Left lung (tissue), 10 donors: ENCODE measurements around the gene FTO. TPM values are rescaled to one million over a fixed set of nuclear protein-coding genes. Genes with fewer than 3 reads are reported as not detected.

Source experiments
- ATAC-seq: fragments of 200-7000 bp; cut with Tn5 transposase; one replicate; pipeline ENCODE4 v1.9.1; 2020; ENCODE audit warnings: moderate library complexity
- DNase-seq, 4 donors: peaks; one replicate each; pipeline ENCODE4 v3.0.0-alpha.2; 2013 to 2020
- H3K27ac ChIP-seq, 2 donors: fragments of 200-600 bp; sonication (generic) in 1 of 2; one replicate each; pipeline versions ENCODE4 v1.5.0 to v1.8.0; 2020 to 2021
- H3K27me3 ChIP-seq, 2 donors: fragments of 200-600 bp; sonication (generic) in 1 of 2; one replicate each; pipeline versions ENCODE4 v1.5.0 to v1.8.0; 2020 to 2021
- H3K36me3 ChIP-seq, 2 donors: fragments of 200-600 bp; sonication (generic) in 1 of 2; one replicate each; pipeline versions ENCODE4 v1.5.0 to v1.8.0; 2020 to 2021
- H3K4me1 ChIP-seq, 2 donors: fragments of 200-600 bp; one replicate each; pipeline ENCODE4 v1.8.0; 2021
- H3K4me3 ChIP-seq, 2 donors: fragments of 200-600 bp; sonication (generic) in 1 of 2; one replicate each; pipeline versions ENCODE4 v1.5.0 to v1.8.0; 2020 to 2021; ENCODE audit warnings: mild to moderate bottlenecking in 1 of 2
- H3K9me3 ChIP-seq, 2 donors: fragments of 200-600 bp; sonication (generic) in 1 of 2; one replicate each; pipeline versions ENCODE4 v1.5.0 to v1.8.0; 2020 to 2021
- intact Hi-C, 2 donors: fragments of 100-400 bp; cut with DNase I; formaldehyde crosslinking; loops; one replicate each; pipeline versions ENCODE4 v1.11.2 to v1.14.2; 2022
- polyA plus RNA-seq, 6 donors: library from polyadenylated mRNA; unstranded; fragments of 120-200 nt; gene quantifications; one replicate each; pipeline ENCODE4 v1.2.1, GENCODE V29; 2013; ENCODE audit not compliant: insufficient read length in 6 of 6
- total RNA-seq, 2 donors: library from RNA; stranded (reverse); fragmentation: NEBNext Ultra II Directional; extraction: Animal tissue kit (Norgen Biotek cat#: 25700); gene quantifications; one replicate each; pipeline ENCODE4 v1.2.1, GENCODE V29; 2021
- TF ChIP-seq, protein P1 (sequence below), 2 donors: fragments of 200-600 bp; sonication (generic) in 1 of 2; IDR thresholded peaks; one replicate each; pipeline versions ENCODE4 v1.5.0 to v1.8.0; 2021; ENCODE audit warnings: antibody characterized with exemption in 2 of 2
- donor health status: DM: no; HTN: yes; CAD: no.
- donor health status: DM: no; HTN: no; CAD: no.

Gene FTO
- total and polyA plus RNA-seq, 8 donors: 69.0 to 99.6 (median 90.7) TPM

DNA sequence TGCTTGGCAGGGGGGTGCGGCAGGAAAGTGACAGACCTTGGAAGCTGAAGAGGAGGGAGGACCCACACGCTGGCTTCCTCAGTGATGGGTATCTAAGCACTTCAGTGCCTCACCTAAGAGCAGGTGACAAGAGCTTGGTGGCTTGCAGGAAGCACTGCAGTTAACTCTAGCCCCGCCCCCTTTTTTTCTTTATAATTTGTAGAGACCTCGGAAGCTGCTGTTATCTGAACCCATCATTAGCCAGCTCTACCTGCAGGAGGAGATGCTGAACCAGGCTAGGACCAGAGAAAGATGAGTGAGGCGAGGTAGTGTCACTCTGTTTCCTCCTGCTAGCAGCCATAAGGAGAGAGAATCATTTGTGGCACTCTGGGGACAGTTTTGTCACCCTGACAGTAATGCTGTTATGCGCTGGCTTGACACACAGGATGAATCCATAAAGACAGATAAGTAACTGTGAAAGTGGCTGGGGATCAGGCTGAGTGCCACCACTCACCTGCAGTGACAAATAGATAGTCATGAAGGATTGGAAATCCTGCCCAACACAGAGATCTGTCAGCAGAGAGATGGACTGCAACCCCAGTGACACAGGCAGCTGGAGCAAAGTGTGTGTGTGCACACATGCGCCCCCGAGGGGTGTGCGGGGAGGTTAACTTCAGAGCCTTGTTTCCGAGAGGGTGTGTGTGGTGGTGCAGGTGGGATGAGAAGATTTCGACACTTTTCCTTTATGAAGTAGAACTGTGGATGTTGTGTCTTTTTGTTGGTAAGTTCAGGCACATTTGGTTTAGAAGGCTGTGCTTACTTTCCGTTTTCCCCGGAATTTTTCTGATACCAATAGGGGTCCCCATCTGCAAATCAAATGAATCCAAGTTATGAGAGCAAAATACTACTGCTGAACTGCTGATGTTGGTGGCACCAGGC lies 358.7 kb downstream of the FTO start:
- H3K27me3 ChIP-seq: no peaks in the 10 kb centered on the region
- no peaks in the 10 kb centered on the region for H3K4me1 ChIP-seq
- H3K4me3 ChIP-seq: no peak overlapping the region
- H3K9me3 ChIP-seq: no peaks in the 10 kb centered on the region
- no peak for ATAC-seq
- TF ChIP-seq, protein P1, sequence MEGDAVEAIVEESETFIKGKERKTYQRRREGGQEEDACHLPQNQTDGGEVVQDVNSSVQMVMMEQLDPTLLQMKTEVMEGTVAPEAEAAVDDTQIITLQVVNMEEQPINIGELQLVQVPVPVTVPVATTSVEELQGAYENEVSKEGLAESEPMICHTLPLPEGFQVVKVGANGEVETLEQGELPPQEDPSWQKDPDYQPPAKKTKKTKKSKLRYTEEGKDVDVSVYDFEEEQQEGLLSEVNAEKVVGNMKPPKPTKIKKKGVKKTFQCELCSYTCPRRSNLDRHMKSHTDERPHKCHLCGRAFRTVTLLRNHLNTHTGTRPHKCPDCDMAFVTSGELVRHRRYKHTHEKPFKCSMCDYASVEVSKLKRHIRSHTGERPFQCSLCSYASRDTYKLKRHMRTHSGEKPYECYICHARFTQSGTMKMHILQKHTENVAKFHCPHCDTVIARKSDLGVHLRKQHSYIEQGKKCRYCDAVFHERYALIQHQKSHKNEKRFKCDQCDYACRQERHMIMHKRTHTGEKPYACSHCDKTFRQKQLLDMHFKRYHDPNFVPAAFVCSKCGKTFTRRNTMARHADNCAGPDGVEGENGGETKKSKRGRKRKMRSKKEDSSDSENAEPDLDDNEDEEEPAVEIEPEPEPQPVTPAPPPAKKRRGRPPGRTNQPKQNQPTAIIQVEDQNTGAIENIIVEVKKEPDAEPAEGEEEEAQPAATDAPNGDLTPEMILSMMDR (IDR thresholded peaks at IDR 0.05): no peak
- H3K36me3 ChIP-seq: no peaks in the 10 kb centered on the region
- H3K27ac ChIP-seq: no peak overlapping the region
- intact Hi-C loops: no loop called here
- no peak for DNase-seq

DNA sequence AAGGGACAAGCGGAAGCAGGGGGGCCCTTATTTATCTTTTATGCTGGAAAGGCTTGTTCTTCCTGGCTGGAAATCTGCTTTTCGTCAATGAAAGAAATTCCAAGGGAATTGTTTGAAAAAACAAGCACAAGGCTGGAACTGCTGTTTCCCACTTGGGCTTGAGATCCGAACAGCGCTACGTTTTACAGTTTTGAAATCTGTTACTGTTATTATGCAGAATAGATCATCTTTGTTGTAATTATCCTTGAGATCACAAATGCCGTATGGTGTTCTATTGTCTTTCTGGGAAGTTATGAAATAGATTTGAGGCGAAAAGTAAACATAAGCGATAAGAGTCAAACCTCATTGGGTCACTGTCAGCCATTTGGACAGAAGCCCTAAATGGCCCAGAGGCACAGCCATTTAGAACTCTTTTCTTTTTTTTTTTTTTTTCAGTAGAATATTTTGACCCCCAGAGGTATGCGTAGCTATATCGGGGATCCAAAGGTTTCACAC lies 359.4 kb downstream of the FTO start:
- Histone ChIP-seq H3K9me3 (no peaks in the 10 kb centered on the region), H3K4me1 (no peaks in the 10 kb centered on the region), H3K27me3 (no peaks in the 10 kb centered on the region), H3K27ac (no peak overlapping the region), H3K36me3 (no peaks in the 10 kb centered on the region), H3K4me3 (no peak overlapping the region)
- intact Hi-C loops: no loop called here
- DNase-seq (peak in 1 of 4 donors; percentile 42), ATAC-seq (no peak)
- TF ChIP-seq, protein P1 (IDR thresholded peaks at IDR 0.05): no peak

- H3K27ac ChIP-seq: no peak overlapping the region
- H3K4me1 ChIP-seq: no peaks in the 10 kb centered on the region
- H3K4me3 ChIP-seq: no peak overlapping the region
- no peaks in the 10 kb centered on the region for H3K27me3 ChIP-seq
- intact Hi-C loops: no loop called here
- no peaks in the 10 kb centered on the region for H3K36me3 ChIP-seq
- H3K9me3 ChIP-seq: no peaks in the 10 kb centered on the region
- TF ChIP-seq, protein P1 (IDR thresholded peaks at IDR 0.05): no peak
- no peak for DNase-seq
- ATAC-seq: peak; percentile 52
These were observed 362.6 kb downstream of the FTO start for GRCh38 chr16:54066451-54067105.

GRCh38 chr16:54067322-54068065 lies 363.5 kb downstream of the FTO start:
- intact Hi-C loops: no loop called here
- H3K27me3 ChIP-seq: no peaks in the 10 kb centered on the region
- ATAC-seq (no peak), DNase-seq (no peak)
- no peaks in the 10 kb centered on the region for H3K9me3 ChIP-seq
- TF ChIP-seq, protein P1 (IDR thresholded peaks at IDR 0.05): no peak
- no peak overlapping the region for H3K4me3 ChIP-seq
- no peak overlapping the region for H3K27ac ChIP-seq
- H3K4me1 ChIP-seq: no peaks in the 10 kb centered on the region
- no peaks in the 10 kb centered on the region for H3K36me3 ChIP-seq
